ENCODE results near the gene CTTNBP2NL. TPM values are rescaled to one million over a fixed set of nuclear protein-coding genes. Genes with fewer than 3 reads are reported as not detected.
A peak's percentile ranks its signal among the peaks of the same experiment; 100 is the strongest.

CTTNBP2NL gene
- total and polyA plus RNA-seq, 10 of the 15 experiments (the other 5 are each of a cell fraction or from before 2014, with no cell fraction given): 2.1 to 11.3 (median 5.6) TPM

DNA sequence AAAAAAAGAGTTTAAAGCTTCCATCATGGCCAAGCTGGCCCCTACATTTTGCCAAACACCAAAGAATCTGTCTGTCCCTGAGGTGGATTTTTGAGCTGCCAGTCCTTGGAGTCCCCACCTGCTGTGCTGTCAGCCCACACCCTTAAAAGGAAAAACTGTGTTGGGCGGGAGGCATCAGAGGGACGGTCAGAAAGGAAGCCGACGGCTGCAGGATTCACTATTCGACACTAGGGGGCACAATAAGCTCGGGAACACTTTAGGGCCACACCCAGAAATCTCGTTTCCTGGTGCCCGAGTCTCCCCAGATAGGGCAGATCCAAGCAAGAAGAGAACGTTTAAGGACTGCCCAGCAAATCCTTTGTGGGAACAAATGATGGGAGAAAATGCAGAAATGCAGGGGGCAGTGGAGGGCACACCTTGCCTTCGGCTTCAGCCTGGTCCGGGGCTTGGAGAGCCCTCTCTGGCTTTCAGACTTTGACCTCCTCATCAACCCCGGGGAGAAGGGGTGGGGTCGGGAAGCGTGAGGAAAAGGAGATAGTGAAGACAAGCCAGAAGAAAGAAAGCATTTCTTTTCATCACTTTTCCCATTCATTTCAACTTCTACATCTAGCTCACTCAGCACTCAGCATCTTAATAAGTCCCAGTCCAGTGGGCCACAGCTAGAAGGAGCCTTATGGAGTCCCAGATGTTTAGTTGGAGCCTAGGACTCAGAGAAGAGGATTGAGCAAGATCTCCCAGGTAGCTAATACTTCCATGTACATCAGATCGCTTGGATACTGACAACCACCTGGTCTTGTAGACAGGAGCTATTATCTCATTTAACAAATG lies 5.0 kb upstream of the CTTNBP2NL start (continued):
- TF ChIP-seq, protein P1, sequence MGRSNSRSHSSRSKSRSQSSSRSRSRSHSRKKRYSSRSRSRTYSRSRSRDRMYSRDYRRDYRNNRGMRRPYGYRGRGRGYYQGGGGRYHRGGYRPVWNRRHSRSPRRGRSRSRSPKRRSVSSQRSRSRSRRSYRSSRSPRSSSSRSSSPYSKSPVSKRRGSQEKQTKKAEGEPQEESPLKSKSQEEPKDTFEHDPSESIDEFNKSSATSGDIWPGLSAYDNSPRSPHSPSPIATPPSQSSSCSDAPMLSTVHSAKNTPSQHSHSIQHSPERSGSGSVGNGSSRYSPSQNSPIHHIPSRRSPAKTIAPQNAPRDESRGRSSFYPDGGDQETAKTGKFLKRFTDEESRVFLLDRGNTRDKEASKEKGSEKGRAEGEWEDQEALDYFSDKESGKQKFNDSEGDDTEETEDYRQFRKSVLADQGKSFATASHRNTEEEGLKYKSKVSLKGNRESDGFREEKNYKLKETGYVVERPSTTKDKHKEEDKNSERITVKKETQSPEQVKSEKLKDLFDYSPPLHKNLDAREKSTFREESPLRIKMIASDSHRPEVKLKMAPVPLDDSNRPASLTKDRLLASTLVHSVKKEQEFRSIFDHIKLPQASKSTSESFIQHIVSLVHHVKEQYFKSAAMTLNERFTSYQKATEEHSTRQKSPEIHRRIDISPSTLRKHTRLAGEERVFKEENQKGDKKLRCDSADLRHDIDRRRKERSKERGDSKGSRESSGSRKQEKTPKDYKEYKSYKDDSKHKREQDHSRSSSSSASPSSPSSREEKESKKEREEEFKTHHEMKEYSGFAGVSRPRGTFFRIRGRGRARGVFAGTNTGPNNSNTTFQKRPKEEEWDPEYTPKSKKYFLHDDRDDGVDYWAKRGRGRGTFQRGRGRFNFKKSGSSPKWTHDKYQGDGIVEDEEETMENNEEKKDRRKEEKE (IDR thresholded peaks at IDR 0.05): no peak
- no peak for TF ChIP-seq TCF3 (IDR thresholded peaks at IDR 0.05; ENCODE audit: borderline replicate concordance, insufficient read depth, low read depth, low read length)
- no peak for TF ChIP-seq ZSCAN29 (IDR thresholded peaks at IDR 0.05)
- TF ChIP-seq NFIC (IDR thresholded peaks at IDR 0.05; ENCODE audit: low read depth, low read length): no peak
- TF ChIP-seq, protein P2, sequence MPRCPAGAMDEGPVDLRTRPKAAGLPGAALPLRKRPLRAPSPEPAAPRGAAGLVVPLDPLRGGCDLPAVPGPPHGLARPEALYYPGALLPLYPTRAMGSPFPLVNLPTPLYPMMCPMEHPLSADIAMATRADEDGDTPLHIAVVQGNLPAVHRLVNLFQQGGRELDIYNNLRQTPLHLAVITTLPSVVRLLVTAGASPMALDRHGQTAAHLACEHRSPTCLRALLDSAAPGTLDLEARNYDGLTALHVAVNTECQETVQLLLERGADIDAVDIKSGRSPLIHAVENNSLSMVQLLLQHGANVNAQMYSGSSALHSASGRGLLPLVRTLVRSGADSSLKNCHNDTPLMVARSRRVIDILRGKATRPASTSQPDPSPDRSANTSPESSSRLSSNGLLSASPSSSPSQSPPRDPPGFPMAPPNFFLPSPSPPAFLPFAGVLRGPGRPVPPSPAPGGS (IDR thresholded peaks at IDR 0.05; ENCODE audit: borderline replicate concordance, insufficient read depth, low read depth, low read length, poor library complexity, severe bottlenecking): no peak
- no peak for TF ChIP-seq MEF2B (IDR thresholded peaks at IDR 0.05; ENCODE audit: partially characterized antibody, poor library complexity, severe bottlenecking)
- no peak for TF ChIP-seq MXI1 (IDR thresholded peaks at IDR 0.05; ENCODE audit: low read depth, low read length)
- no peak for TF ChIP-seq HDAC2 (IDR thresholded peaks at IDR 0.05)
- no peak; the same call in 1 of the 2 replicates for TF ChIP-seq RCOR1 (conservative IDR thresholded peaks at IDR 0.05; ENCODE audit: low read depth, low read length)
- no peak for TF ChIP-seq ZNF24 (IDR thresholded peaks at IDR 0.05)
- no peak for TF ChIP-seq CHD4 (IDR thresholded peaks at IDR 0.05)
- no peak for TF ChIP-seq SUPT20H (IDR thresholded peaks at IDR 0.05; ENCODE audit: borderline replicate concordance, control insufficient read depth, low read depth, low read length)
- no peak for TF ChIP-seq BRCA1 (IDR thresholded peaks at IDR 0.05; ENCODE audit: low read depth, low read length)
- TF ChIP-seq EGR1 (IDR thresholded peaks at IDR 0.05; ENCODE audit: borderline replicate concordance in 1 of 2, low read depth in 2 of 2, low read length in 2 of 2): no peak
- peak; percentile 62 to 95 for TF ChIP-seq SRF (IDR thresholded peaks at IDR 0.05; ENCODE audit: low read depth in 2 of 2, low read length in 2 of 2)
- TF ChIP-seq SMAD1 (IDR thresholded peaks at IDR 0.05; ENCODE audit: low read depth, partially characterized antibody): no peak
- no peak for TF ChIP-seq KLF5 (IDR thresholded peaks at IDR 0.05; ENCODE audit: partially characterized antibody)
- TF ChIP-seq LARP7 (IDR thresholded peaks at IDR 0.05): no peak
- peak; percentile 42; the same call in 1 of the 2 replicates for TF ChIP-seq NBN (IDR thresholded peaks at IDR 0.05)
- TF ChIP-seq, protein P3, sequence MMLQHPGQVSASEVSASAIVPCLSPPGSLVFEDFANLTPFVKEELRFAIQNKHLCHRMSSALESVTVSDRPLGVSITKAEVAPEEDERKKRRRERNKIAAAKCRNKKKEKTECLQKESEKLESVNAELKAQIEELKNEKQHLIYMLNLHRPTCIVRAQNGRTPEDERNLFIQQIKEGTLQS (IDR thresholded peaks at IDR 0.05; ENCODE audit: borderline replicate concordance, extremely low read depth, low read depth, low read length): no peak
- 0 out of 2 replicates have a peak, but pooled peaks have one; percentile 47 for TF ChIP-seq IRF4 (IDR thresholded peaks at IDR 0.05; ENCODE audit: low read depth, low read length)
- TF ChIP-seq, protein P4, sequence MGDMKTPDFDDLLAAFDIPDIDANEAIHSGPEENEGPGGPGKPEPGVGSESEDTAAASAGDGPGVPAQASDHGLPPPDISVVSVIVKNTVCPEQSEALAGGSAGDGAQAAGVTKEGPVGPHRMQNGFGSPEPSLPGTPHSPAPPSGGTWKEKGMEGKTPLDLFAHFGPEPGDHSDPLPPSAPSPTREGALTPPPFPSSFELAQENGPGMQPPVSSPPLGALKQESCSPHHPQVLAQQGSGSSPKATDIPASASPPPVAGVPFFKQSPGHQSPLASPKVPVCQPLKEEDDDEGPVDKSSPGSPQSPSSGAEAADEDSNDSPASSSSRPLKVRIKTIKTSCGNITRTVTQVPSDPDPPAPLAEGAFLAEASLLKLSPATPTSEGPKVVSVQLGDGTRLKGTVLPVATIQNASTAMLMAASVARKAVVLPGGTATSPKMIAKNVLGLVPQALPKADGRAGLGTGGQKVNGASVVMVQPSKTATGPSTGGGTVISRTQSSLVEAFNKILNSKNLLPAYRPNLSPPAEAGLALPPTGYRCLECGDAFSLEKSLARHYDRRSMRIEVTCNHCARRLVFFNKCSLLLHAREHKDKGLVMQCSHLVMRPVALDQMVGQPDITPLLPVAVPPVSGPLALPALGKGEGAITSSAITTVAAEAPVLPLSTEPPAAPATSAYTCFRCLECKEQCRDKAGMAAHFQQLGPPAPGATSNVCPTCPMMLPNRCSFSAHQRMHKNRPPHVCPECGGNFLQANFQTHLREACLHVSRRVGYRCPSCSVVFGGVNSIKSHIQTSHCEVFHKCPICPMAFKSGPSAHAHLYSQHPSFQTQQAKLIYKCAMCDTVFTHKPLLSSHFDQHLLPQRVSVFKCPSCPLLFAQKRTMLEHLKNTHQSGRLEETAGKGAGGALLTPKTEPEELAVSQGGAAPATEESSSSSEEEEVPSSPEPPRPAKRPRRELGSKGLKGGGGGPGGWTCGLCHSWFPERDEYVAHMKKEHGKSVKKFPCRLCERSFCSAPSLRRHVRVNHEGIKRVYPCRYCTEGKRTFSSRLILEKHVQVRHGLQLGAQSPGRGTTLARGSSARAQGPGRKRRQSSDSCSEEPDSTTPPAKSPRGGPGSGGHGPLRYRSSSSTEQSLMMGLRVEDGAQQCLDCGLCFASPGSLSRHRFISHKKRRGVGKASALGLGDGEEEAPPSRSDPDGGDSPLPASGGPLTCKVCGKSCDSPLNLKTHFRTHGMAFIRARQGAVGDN (IDR thresholded peaks at IDR 0.05): no peak
